ENCODE measurements around the gene TRABD2B. TPM values are rescaled to one million over a fixed set of nuclear protein-coding genes. Genes with fewer than 3 reads are reported as not detected.

The TRABD2B gene
- total and polyA plus RNA-seq, 2 donors (not counting 1 experiment from before 2014, with no cell fraction given) = under 0.01 TPM; not detected in 1

DNA sequence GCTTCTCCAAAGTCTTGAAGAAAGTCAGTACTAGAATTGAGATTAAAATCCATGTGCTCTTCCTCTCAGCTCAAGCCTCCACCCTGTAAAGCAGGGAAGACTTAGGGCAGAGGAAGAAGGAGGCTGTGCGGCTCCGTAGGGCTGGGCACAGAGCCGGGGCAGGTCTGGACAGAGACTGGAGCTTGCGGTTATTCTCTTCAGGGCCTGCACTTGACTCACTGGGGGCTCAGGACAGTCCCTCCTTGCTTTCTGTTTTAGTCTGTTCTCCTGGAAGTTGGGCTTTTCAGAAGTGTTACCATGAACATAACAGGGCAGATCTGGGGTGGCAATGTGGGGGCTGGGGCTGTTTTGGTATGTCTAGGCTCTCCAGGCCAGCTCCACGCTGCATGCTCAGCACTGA, 21.6 kb upstream of the TRABD2B start:
- no peak overlapping the region for H3K4me2 ChIP-seq (ENCODE audit: extremely low read depth, insufficient read depth, low read length)
- no peak overlapping the region for H3K9ac ChIP-seq (ENCODE audit: insufficient read depth, low read length)
- no peak for DNase-seq (ENCODE audit: low read depth in 2 of 2)
- no peaks in the 10 kb centered on the region for H3K4me1 ChIP-seq (ENCODE audit: control insufficient read depth, extremely low read depth, insufficient read depth, low read length)
- H2AFZ ChIP-seq (ENCODE audit: low read length) = no peak overlapping the region
- H3K36me3 ChIP-seq (ENCODE audit: control insufficient read depth, insufficient read depth, low read length) = no peaks in the 10 kb centered on the region
- H3K4me3 ChIP-seq (replicated peaks in 1 of 4; ENCODE audit: control extremely low read depth in 1 of 4, insufficient read depth in 1 of 4, low read depth in 3 of 4, low read length in 4 of 4) = no peak overlapping the region
- no peak for TF ChIP-seq EZH2 (IDR thresholded peaks at IDR 0.05; ENCODE audit: low read length, missing control alignments)
- TF ChIP-seq, protein P1, sequence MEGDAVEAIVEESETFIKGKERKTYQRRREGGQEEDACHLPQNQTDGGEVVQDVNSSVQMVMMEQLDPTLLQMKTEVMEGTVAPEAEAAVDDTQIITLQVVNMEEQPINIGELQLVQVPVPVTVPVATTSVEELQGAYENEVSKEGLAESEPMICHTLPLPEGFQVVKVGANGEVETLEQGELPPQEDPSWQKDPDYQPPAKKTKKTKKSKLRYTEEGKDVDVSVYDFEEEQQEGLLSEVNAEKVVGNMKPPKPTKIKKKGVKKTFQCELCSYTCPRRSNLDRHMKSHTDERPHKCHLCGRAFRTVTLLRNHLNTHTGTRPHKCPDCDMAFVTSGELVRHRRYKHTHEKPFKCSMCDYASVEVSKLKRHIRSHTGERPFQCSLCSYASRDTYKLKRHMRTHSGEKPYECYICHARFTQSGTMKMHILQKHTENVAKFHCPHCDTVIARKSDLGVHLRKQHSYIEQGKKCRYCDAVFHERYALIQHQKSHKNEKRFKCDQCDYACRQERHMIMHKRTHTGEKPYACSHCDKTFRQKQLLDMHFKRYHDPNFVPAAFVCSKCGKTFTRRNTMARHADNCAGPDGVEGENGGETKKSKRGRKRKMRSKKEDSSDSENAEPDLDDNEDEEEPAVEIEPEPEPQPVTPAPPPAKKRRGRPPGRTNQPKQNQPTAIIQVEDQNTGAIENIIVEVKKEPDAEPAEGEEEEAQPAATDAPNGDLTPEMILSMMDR (conservative IDR thresholded peaks at IDR 0.05 in 1 of 2, IDR thresholded peaks at IDR 0.05 in 1 of 2; ENCODE audit: low read depth in 1 of 2, low read length in 2 of 2) = no peak
- H3K9me3 ChIP-seq (ENCODE audit: control insufficient read depth, insufficient read depth, low read depth, low read length) = no peaks in the 10 kb centered on the region
- no peak overlapping the region for H3K27ac ChIP-seq (ENCODE audit: insufficient read depth, low read length)
- H3K27me3 ChIP-seq (ENCODE audit: control insufficient read depth, insufficient read depth, low read length) = no peaks in the 10 kb centered on the region
- no peaks in the 10 kb centered on the region for H3K79me2 ChIP-seq (ENCODE audit: control insufficient read depth, insufficient read depth, low read length)
- no peaks in the 10 kb centered on the region for H4K20me1 ChIP-seq (ENCODE audit: control insufficient read depth, extremely low read depth, insufficient read depth, low read length)

DNA sequence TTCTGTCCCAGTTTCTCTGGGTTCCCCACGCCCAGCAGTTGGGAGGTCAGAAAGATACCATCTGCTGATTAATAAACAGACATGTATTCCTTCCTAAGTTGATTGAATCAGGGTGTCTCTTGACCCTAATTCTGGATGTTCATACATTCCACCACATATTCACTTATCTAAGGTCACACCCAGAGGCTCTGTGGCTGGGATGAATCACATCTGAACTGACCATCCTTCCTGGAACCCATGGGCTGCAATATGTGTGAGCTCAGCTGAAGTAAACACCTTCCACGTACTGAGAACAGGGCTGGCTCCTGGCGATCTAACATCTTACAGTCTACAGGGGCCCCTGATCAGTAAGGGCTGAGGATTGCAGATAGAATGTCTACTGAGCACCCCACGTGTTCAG, 20.5 kb upstream of the TRABD2B start:
- H3K79me2 ChIP-seq (ENCODE audit: control insufficient read depth, insufficient read depth, low read length) = no peaks in the 10 kb centered on the region
- H3K4me3 ChIP-seq (replicated peaks in 1 of 4; ENCODE audit: control extremely low read depth in 1 of 4, insufficient read depth in 1 of 4, low read depth in 3 of 4, low read length in 4 of 4) = no peak overlapping the region
- no peaks in the 10 kb centered on the region for H3K36me3 ChIP-seq (ENCODE audit: control insufficient read depth, insufficient read depth, low read length)
- no peak overlapping the region for H3K27ac ChIP-seq (ENCODE audit: insufficient read depth, low read length)
- TF ChIP-seq, protein P1 (conservative IDR thresholded peaks at IDR 0.05 in 1 of 2, IDR thresholded peaks at IDR 0.05 in 1 of 2; ENCODE audit: low read depth in 1 of 2, low read length in 2 of 2) = no peak
- TF ChIP-seq EZH2 (IDR thresholded peaks at IDR 0.05; ENCODE audit: low read length, missing control alignments) = no peak
- H3K9me3 ChIP-seq (ENCODE audit: control insufficient read depth, insufficient read depth, low read depth, low read length) = no peaks in the 10 kb centered on the region
- no peaks in the 10 kb centered on the region for H3K4me1 ChIP-seq (ENCODE audit: control insufficient read depth, extremely low read depth, insufficient read depth, low read length)
- H2AFZ ChIP-seq (ENCODE audit: low read length) = no peak overlapping the region
- no peak overlapping the region for H3K4me2 ChIP-seq (ENCODE audit: extremely low read depth, insufficient read depth, low read length)
- DNase-seq (ENCODE audit: low read depth in 2 of 2) = peak; percentile 40 to 69
- H3K27me3 ChIP-seq (ENCODE audit: control insufficient read depth, insufficient read depth, low read length) = no peaks in the 10 kb centered on the region
- no peaks in the 10 kb centered on the region for H4K20me1 ChIP-seq (ENCODE audit: control insufficient read depth, extremely low read depth, insufficient read depth, low read length)
- no peak overlapping the region for H3K9ac ChIP-seq (ENCODE audit: insufficient read depth, low read length)

DNA sequence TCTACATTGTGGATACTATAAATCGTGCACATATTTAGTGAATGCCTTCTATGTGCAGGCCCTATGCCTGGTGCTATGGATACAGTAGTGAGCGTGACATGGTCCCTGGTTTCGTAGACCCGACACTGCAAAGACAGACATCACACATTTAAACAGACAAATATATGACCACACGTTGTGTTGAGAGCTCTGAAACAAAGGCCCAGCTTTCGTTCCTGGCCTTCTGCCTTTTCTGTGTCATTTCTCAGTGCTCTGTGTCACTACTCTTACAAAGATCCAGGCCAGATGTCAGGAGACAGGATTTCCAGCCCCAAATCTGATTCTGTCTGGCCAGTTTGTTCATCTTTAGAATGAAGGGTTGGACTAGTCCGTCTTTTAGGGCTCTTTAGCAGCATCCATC, 19.3 kb upstream of the TRABD2B start:
- no peaks in the 10 kb centered on the region for H4K20me1 ChIP-seq (ENCODE audit: control insufficient read depth, extremely low read depth, insufficient read depth, low read length)
- no peaks in the 10 kb centered on the region for H3K79me2 ChIP-seq (ENCODE audit: control insufficient read depth, insufficient read depth, low read length)
- TF ChIP-seq EZH2 (IDR thresholded peaks at IDR 0.05; ENCODE audit: low read length, missing control alignments) = no peak
- TF ChIP-seq, protein P1 (conservative IDR thresholded peaks at IDR 0.05 in 1 of 2, IDR thresholded peaks at IDR 0.05 in 1 of 2; ENCODE audit: low read depth in 1 of 2, low read length in 2 of 2) = no peak
- no peaks in the 10 kb centered on the region for H3K4me1 ChIP-seq (ENCODE audit: control insufficient read depth, extremely low read depth, insufficient read depth, low read length)
- H2AFZ ChIP-seq (ENCODE audit: low read length) = no peak overlapping the region
- H3K9me3 ChIP-seq (ENCODE audit: control insufficient read depth, insufficient read depth, low read depth, low read length) = no peaks in the 10 kb centered on the region
- H3K4me2 ChIP-seq (ENCODE audit: extremely low read depth, insufficient read depth, low read length) = no peak overlapping the region
- no peaks in the 10 kb centered on the region for H3K27me3 ChIP-seq (ENCODE audit: control insufficient read depth, insufficient read depth, low read length)
- H3K27ac ChIP-seq (ENCODE audit: insufficient read depth, low read length) = no peak overlapping the region
- H3K4me3 ChIP-seq (replicated peaks in 1 of 4; ENCODE audit: control extremely low read depth in 1 of 4, insufficient read depth in 1 of 4, low read depth in 3 of 4, low read length in 4 of 4) = no peak overlapping the region
- DNase-seq (ENCODE audit: low read depth in 2 of 2) = no peak
- no peak overlapping the region for H3K9ac ChIP-seq (ENCODE audit: insufficient read depth, low read length)
- no peaks in the 10 kb centered on the region for H3K36me3 ChIP-seq (ENCODE audit: control insufficient read depth, insufficient read depth, low read length)
